HEK293 (cell line): ENCODE measurements around the gene CIRBP.

Experiments used
- CTCF ChIA-PET: fragments of 350-600 bp; formaldehyde crosslinking; extraction: SDS; loops from one replicate; lab custom pipeline; 2021; ENCODE audit warnings: antibody characterized with exemption; lab: Yijun Ruan, JAX
- POLR2A ChIA-PET: fragments of 300-600 bp; formaldehyde crosslinking; extraction: SDS; loops from one replicate; lab custom pipeline; 2020; ENCODE audit warnings: antibody characterized with exemption, inconsistent platforms; lab: Yijun Ruan, JAX
- H3K27ac ChIP-seq: fragments of 200-500 bp; sonication (Bioruptor generic); 2 replicates; pipeline ENCODE4 v1.5.1; 2014; ENCODE audit warnings: low read depth, low read length, control low read depth, inconsistent platforms; ENCODE audit errors: extremely low read depth
- H3K36me3 ChIP-seq, 2 experiments: fragments of 200-500 bp in 1 of 2; sonication (Bioruptor generic) in 1 of 2; 1 replicate in 1 of 2; 2 replicates in 1 of 2; pipeline ENCODE4 v1.5.1; 2014 to 2017; ENCODE audit warnings: inconsistent platforms in 2 of 2, low read length in 2 of 2; ENCODE audit not compliant: control insufficient read depth in 2 of 2, insufficient read depth in 1 of 2
- H3K4me1 ChIP-seq: fragments of 200-500 bp; sonication (Bioruptor generic); 2 replicates; pipeline ENCODE4 v1.5.1; 2014; ENCODE audit warnings: mild to moderate bottlenecking, low read length, inconsistent platforms; ENCODE audit not compliant: control insufficient read depth, insufficient read depth
- H3K4me3 ChIP-seq: 2 replicates; pipeline ENCODE4 v1.5.1; 2011; ENCODE audit warnings: low read depth, mild to moderate bottlenecking, control low read depth, low read length, moderate library complexity
- H3K9me3 ChIP-seq: fragments of 200-500 bp; sonication (Bioruptor generic); 2 replicates; pipeline ENCODE4 v1.5.1; 2014; ENCODE audit warnings: low read depth, low read length, inconsistent platforms; ENCODE audit not compliant: control insufficient read depth, insufficient read depth
- HIC1 ChIP-seq: fragments of 450-650 bp; formaldehyde crosslinking; IDR thresholded peaks from 2 replicates; pipeline ENCODE4 v1.5.1; 2016; ENCODE audit warnings: missing biosample characterization, missing genetic modification characterization
- KLF16 ChIP-seq: fragments of 450-650 bp; formaldehyde crosslinking; IDR thresholded peaks from 2 replicates; pipeline ENCODE4 v1.5.1; 2017; ENCODE audit warnings: missing biosample characterization, missing genetic modification characterization
- KLF17 ChIP-seq: fragments of 450-650 bp; formaldehyde crosslinking; IDR thresholded peaks from 2 replicates; pipeline ENCODE4 v1.5.1; 2016; ENCODE audit warnings: missing biosample characterization, missing genetic modification characterization
- KLF7 ChIP-seq: fragments of 450-650 bp; formaldehyde crosslinking; IDR thresholded peaks from 2 replicates; pipeline ENCODE4 v1.5.1; 2016; ENCODE audit warnings: missing biosample characterization, missing genetic modification characterization, borderline replicate concordance
- PRDM10 ChIP-seq: fragments of 450-650 bp; formaldehyde crosslinking; IDR thresholded peaks from 2 replicates; pipeline ENCODE4 v1.5.1; 2016; ENCODE audit warnings: missing biosample characterization, missing genetic modification characterization
- SP2 ChIP-seq: fragments of 450-650 bp; formaldehyde crosslinking; IDR thresholded peaks from 2 replicates; pipeline ENCODE4 v1.5.1; 2016; ENCODE audit warnings: missing biosample characterization, missing genetic modification characterization
- SP7 ChIP-seq: fragments of 450-650 bp; formaldehyde crosslinking; IDR thresholded peaks from 2 replicates; pipeline ENCODE4 v1.5.1; 2016; ENCODE audit warnings: missing biosample characterization, missing genetic modification characterization
- WT1 ChIP-seq: fragments of 450-650 bp; formaldehyde crosslinking; IDR thresholded peaks from 2 replicates; pipeline ENCODE4 v1.5.1; 2016; ENCODE audit warnings: missing biosample characterization, missing genetic modification characterization
- ZBTB17 ChIP-seq: fragments of 450-650 bp; formaldehyde crosslinking; IDR thresholded peaks from 2 replicates; pipeline ENCODE4 v1.5.1; 2016; ENCODE audit warnings: missing biosample characterization, missing genetic modification characterization
- ZBTB20 ChIP-seq: fragments of 450-650 bp; formaldehyde crosslinking; IDR thresholded peaks from 2 replicates; pipeline ENCODE4 v1.5.1; 2016; ENCODE audit warnings: missing biosample characterization, missing genetic modification characterization
- ZBTB7A ChIP-seq: fragments of 450-650 bp; formaldehyde crosslinking; IDR thresholded peaks from 2 replicates; pipeline ENCODE4 v1.5.1; 2016; ENCODE audit warnings: low read depth, missing biosample characterization, missing genetic modification characterization
- ZIC2 ChIP-seq: fragments of 450-650 bp; formaldehyde crosslinking; IDR thresholded peaks from 2 replicates; pipeline ENCODE4 v1.5.1; 2016; ENCODE audit warnings: missing biosample characterization, missing genetic modification characterization
- ZNF184 ChIP-seq: fragments of 450-650 bp; IDR thresholded peaks from 2 replicates; pipeline ENCODE4 v1.5.1; 2018; ENCODE audit warnings: missing biosample characterization, mild to moderate bottlenecking, missing genetic modification characterization
- ZNF223 ChIP-seq: fragments of 450-650 bp; formaldehyde crosslinking; IDR thresholded peaks from 2 replicates; pipeline ENCODE4 v1.5.1; 2016; ENCODE audit warnings: missing biosample characterization, missing genetic modification characterization
- ZNF266 ChIP-seq: fragments of 450-650 bp; formaldehyde crosslinking; IDR thresholded peaks from 2 replicates; pipeline ENCODE4 v1.5.1; 2016; ENCODE audit warnings: missing biosample characterization, missing genetic modification characterization, low read depth
- ZNF335 ChIP-seq: fragments of 450-650 bp; formaldehyde crosslinking; conservative IDR thresholded peaks from 2 replicates; pipeline ENCODE4 v1.5.1; 2016; ENCODE audit warnings: missing biosample characterization, missing genetic modification characterization
- ZNF366 ChIP-seq: fragments of 450-650 bp; formaldehyde crosslinking; conservative IDR thresholded peaks from 2 replicates; pipeline ENCODE4 v1.5.1; 2016; ENCODE audit warnings: missing biosample characterization, missing genetic modification characterization
- ZNF48 ChIP-seq: fragments of 450-650 bp; formaldehyde crosslinking; IDR thresholded peaks from 2 replicates; pipeline ENCODE4 v1.5.1; 2016; ENCODE audit warnings: missing biosample characterization, missing genetic modification characterization
- ZNF510 ChIP-seq: fragments of 450-650 bp; formaldehyde crosslinking; IDR thresholded peaks from 2 replicates; pipeline ENCODE4 v1.5.1; 2018; ENCODE audit warnings: mild to moderate bottlenecking, missing genetic modification characterization, missing biosample characterization; ENCODE audit not compliant: insufficient replicate concordance
- ZNF623 ChIP-seq: fragments of 450-650 bp; formaldehyde crosslinking; IDR thresholded peaks from 2 replicates; pipeline ENCODE4 v1.5.1; 2016; ENCODE audit warnings: missing biosample characterization, missing genetic modification characterization
- ZNF639 ChIP-seq: fragments of 450-650 bp; formaldehyde crosslinking; IDR thresholded peaks from 2 replicates; pipeline ENCODE4 v1.5.1; 2016; ENCODE audit warnings: missing biosample characterization, missing genetic modification characterization
- ZNF76 ChIP-seq: fragments of 450-650 bp; formaldehyde crosslinking; IDR thresholded peaks from 2 replicates; pipeline ENCODE4; 2016; ENCODE audit warnings: low read depth, missing biosample characterization, missing genetic modification characterization, borderline replicate concordance
- ZSCAN18 ChIP-seq: fragments of 450-650 bp; formaldehyde crosslinking; IDR thresholded peaks from 2 replicates; pipeline ENCODE4 v1.5.1; 2016; ENCODE audit warnings: missing biosample characterization, missing genetic modification characterization
- ZSCAN5A ChIP-seq: fragments of 450-650 bp; formaldehyde crosslinking; IDR thresholded peaks from 2 replicates; pipeline ENCODE4 v1.5.1; 2016; ENCODE audit warnings: missing biosample characterization, missing genetic modification characterization
- ZXDB ChIP-seq: fragments of 450-650 bp; formaldehyde crosslinking; IDR thresholded peaks from 2 replicates; pipeline ENCODE4 v1.5.1; 2016; ENCODE audit warnings: missing biosample characterization, missing genetic modification characterization

Gene CIRBP

GRCh38 chr19:1252221-1252820 is 16.8 kb upstream of the CIRBP start:
- Histone ChIP-seq H3K9me3 (no peaks in the 10 kb centered on the region), H3K36me3 (peaks cover 16 to 50% of the 10 kb centered on the region in 2 experiments; a peak in 2 of 3 replicates), H3K4me1 (peaks cover 9% of the 10 kb centered on the region), H3K4me3 (peak overlapping the region; percentile 92), H3K27ac (peak overlapping the region; percentile 100)
- POLR2A ChIA-PET = interaction anchor here (0.5 to 10.8 kb wide), 16 partner anchors 8 to 572 kb away, joined by 3 to 407 read pairs (median 4); partner anchors contain the start of genes ATP5F1D, CIRBP, FAM174C and GPX4
- CTCF ChIA-PET = interaction anchor here (0.6 to 2.7 kb wide), 4 partner anchors 8 to 16 kb away, joined by 3 to 13 read pairs (median 12); partner anchors contain the start of gene CIRBP
- TF ChIP-seq PRDM10 = peak; percentile 22; the same call in 1 of the 2 replicates
- 0 out of 2 replicates have a peak, but pooled peaks have one; percentile 7 for TF ChIP-seq ZNF623
- no peak for TF ChIP-seq ZNF184 (tag by site-specific recombination)
- peak; percentile 100 for TF ChIP-seq ZNF223
- no peak for TF ChIP-seq ZNF510
- peak; percentile 30; the same call in 1 of the 2 replicates for TF ChIP-seq ZNF366 (tag by site-specific recombination)
- 0 out of 2 replicates have a peak, but pooled peaks have one; percentile 93 for TF ChIP-seq ZIC2 (tag by site-specific recombination)
- TF ChIP-seq ZNF48 (tag by site-specific recombination) = no peak
- TF ChIP-seq SP2 (tag by site-specific recombination) = peak; percentile 11
- peak; percentile 49; the same call in 1 of the 2 replicates for TF ChIP-seq HIC1 (tag by site-specific recombination)
- no peak for TF ChIP-seq ZSCAN18
- peak; percentile 21; the same call in 1 of the 2 replicates for TF ChIP-seq KLF7 (tag by site-specific recombination)
- TF ChIP-seq KLF17 (tag by site-specific recombination) = peak; percentile 15; the same call in 1 of the 2 replicates
- TF ChIP-seq ZNF266 (tag by site-specific recombination) = no peak
- 0 out of 2 replicates have a peak, but pooled peaks have one; percentile 46 for TF ChIP-seq ZNF639 (tag by site-specific recombination)
- TF ChIP-seq ZXDB (tag by site-specific recombination) = peak; percentile 26; the same call in 1 of the 2 replicates
- 0 out of 2 replicates have a peak, but pooled peaks have one; percentile 18 for TF ChIP-seq SP7 (tag by site-specific recombination)
- TF ChIP-seq ZNF76 (tag by site-specific recombination) = 0 out of 2 replicates have a peak, but pooled peaks have one; percentile 72
- TF ChIP-seq ZBTB17 (tag by site-specific recombination) = no peak
- peak; percentile 29; the same call in 1 of the 2 replicates for TF ChIP-seq ZBTB7A (tag by site-specific recombination)
- peak; percentile 73; the same call in 1 of the 2 replicates for TF ChIP-seq ZSCAN5A (tag by site-specific recombination)
- TF ChIP-seq KLF16 (tag by site-specific recombination) = 0 out of 2 replicates have a peak, but pooled peaks have one; percentile 33
- 0 out of 2 replicates have a peak, but pooled peaks have one; percentile 20 for TF ChIP-seq ZNF335
- TF ChIP-seq ZBTB20 (tag by site-specific recombination) = peak; percentile 67; the same call in 1 of the 2 replicates
- TF ChIP-seq WT1 (tag by site-specific recombination) = peak; percentile 43
